PC-3 (cell line): ENCODE results near the gene PHRF1. TPM values are rescaled to one million over a fixed set of nuclear protein-coding genes. Genes with fewer than 3 reads are reported as not detected.
"Not testable (repeated sequence)": the region's sequence is repeated elsewhere in the genome, so short reads cannot be mapped to it uniquely, and the experiment has no call there.

Experiments
- ATAC-seq: fragments of 200-7000 bp; cut with Tn5 transposase; 2 replicates; pipeline ENCODE4 v1.9.1; 2020; ENCODE audit warnings: mild to moderate bottlenecking, moderate library complexity
- BruUV-seq: library from RNA; stranded (reverse); fragments of 400-500 nt; replicated peaks from 2 replicates; lab custom pipeline; 2021; lab: Mats Ljungman, UMichigan
- CTCF ChIA-PET: fragments of 300-600 bp; sonication (Branson Sonifier 250); formaldehyde crosslinking; loops from one replicate; lab custom pipeline; 2022; ENCODE audit warnings: antibody characterized with exemption; lab: Charles Lee
- POLR2A ChIA-PET: fragments of 300-600 bp; sonication (Branson Sonifier 250); formaldehyde crosslinking; loops from one replicate; lab custom pipeline; 2022; ENCODE audit warnings: antibody characterized with exemption; ENCODE audit not compliant: unreplicated experiment; lab: Charles Lee
- DNase-seq: peaks from one replicate; pipeline ENCODE4 v3.0.0-alpha.2; 2015
- H2AFZ ChIP-seq: fragments of 300-600 bp; sonication (generic); 2 replicates; pipeline ENCODE4 v1.6.0; 2016; ENCODE audit warnings: antibody characterized with exemption, low read length
- H3F3A ChIP-seq: fragments of 300-600 bp; sonication (generic); one replicate; pipeline ENCODE4 v1.6.0; 2017; ENCODE audit warnings: antibody characterized with exemption, low read length, control low read depth, mild to moderate bottlenecking; ENCODE audit not compliant: unreplicated experiment
- H3K27ac ChIP-seq: fragments of 300-600 bp; sonication (generic); 2 replicates; pipeline ENCODE4 v1.5.1; 2016; ENCODE audit warnings: mild to moderate bottlenecking, low read length
- H3K27me3 ChIP-seq: fragments of 300-600 bp; sonication (generic); 2 replicates; pipeline ENCODE4 v1.6.1; 2016; ENCODE audit warnings: low read length, mixed read lengths
- H3K36me3 ChIP-seq: fragments of 300-600 bp; sonication (generic); 2 replicates; pipeline ENCODE4 v1.6.1; 2016; ENCODE audit warnings: low read depth, mixed run types, low read length, mixed read lengths
- H3K4me1 ChIP-seq: fragments of 300-600 bp; sonication (generic); 2 replicates; pipeline ENCODE4 v1.5.1; 2016; ENCODE audit warnings: low read length; ENCODE audit not compliant: insufficient read depth
- H3K4me2 ChIP-seq: fragments of 300-600 bp; sonication (generic); 2 replicates; pipeline ENCODE4 v1.6.0; 2016; ENCODE audit warnings: low read length
- H3K4me3 ChIP-seq: fragments of 300-600 bp; sonication (generic); 2 replicates; pipeline ENCODE4 v1.5.1; 2016; ENCODE audit warnings: mild to moderate bottlenecking, low read length, mixed read lengths
- H3K79me2 ChIP-seq: fragments of 300-600 bp; sonication (generic); 2 replicates; pipeline ENCODE4 v1.6.1; 2017; ENCODE audit warnings: low read length, mixed read lengths
- H3K9ac ChIP-seq: fragments of 300-600 bp; sonication (generic); 2 replicates; pipeline ENCODE4 v1.6.0; 2016; ENCODE audit warnings: mild to moderate bottlenecking, low read length
- H3K9me2 ChIP-seq: fragments of 300-600 bp; sonication (generic); replicated peaks from 2 replicates; pipeline ENCODE4 v1.6.1; 2016; ENCODE audit warnings: mixed run types, low read length, mixed read lengths
- H3K9me3 ChIP-seq: fragments of 300-600 bp; sonication (generic); 2 replicates; pipeline ENCODE4 v1.6.1; 2016; ENCODE audit warnings: low read length, mixed read lengths
- H4K20me1 ChIP-seq: fragments of 300-600 bp; sonication (generic); 2 replicates; pipeline ENCODE4 v1.6.1; 2016; ENCODE audit warnings: low read length, mixed read lengths
- CTCF ChIP-seq: fragments of 300-600 bp; sonication (generic); conservative IDR thresholded peaks from 2 replicates; pipeline ENCODE4 v1.5.1; 2017; ENCODE audit warnings: antibody characterized with exemption, low read depth, mild to moderate bottlenecking, low read length
- EZH2 ChIP-seq: fragments of 300-600 bp; sonication (generic); IDR thresholded peaks from one replicate; pipeline ENCODE4 v1.6.1; 2017; ENCODE audit warnings: antibody characterized with exemption, mild to moderate bottlenecking, low read length; ENCODE audit not compliant: unreplicated experiment
- EZH2phosphoT487 ChIP-seq: fragments of 300-600 bp; sonication (generic); IDR thresholded peaks from 2 replicates; pipeline ENCODE4 v1.6.1; 2018; ENCODE audit warnings: mild to moderate bottlenecking, antibody characterized with exemption, low read length, borderline replicate concordance
- intact Hi-C: fragments of 100-400 bp; cut with micrococcal nuclease; formaldehyde crosslinking; loops from 2 replicates; pipeline ENCODE4 v1.9.0; 2023
- total RNA-seq: library from RNA; depleted of rRNA; stranded (reverse); fragments of >200 nt; gene quantifications from 2 replicates; pipeline ENCODE4 v1.2.3, GENCODE V29; 2014

The PHRF1 gene
- total RNA-seq, 1 experiment from 2014 or later = 41.4 TPM

DNA sequence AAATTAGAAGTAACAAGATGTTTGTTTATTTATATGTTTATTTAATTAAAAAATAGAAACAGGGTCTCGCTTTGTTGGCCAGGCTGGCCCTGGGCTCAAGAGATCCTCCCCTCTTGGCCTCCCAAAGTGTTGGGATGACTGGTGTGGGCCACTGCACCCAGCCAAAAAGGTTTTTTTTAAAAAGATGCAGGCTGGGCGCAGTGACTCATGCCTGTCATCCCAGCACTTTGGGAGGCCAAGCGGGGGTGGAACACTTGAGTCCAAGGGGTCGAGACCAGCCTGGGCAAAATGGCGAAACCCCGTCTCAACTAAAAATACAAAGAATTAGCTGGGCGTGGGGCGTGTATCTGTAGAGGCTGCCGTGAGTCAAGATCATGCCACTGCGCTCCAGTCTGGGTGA lies 74.2 kb downstream of the PHRF1 start:
- H3K9me2 ChIP-seq = no peaks in the 10 kb centered on the region
- no peak overlapping the region for H3K4me2 ChIP-seq
- H3K4me1 ChIP-seq = no peaks in the 10 kb centered on the region
- intact Hi-C loops = no loop called here
- H3K9me3 ChIP-seq = no peaks in the 10 kb centered on the region
- H3K9ac ChIP-seq = no peak overlapping the region
- no peak for TF ChIP-seq EZH2
- TF ChIP-seq EZH2phosphoT487 = no peak
- no peaks in the 10 kb centered on the region for H3K79me2 ChIP-seq
- no peaks in the 10 kb centered on the region for H3K36me3 ChIP-seq
- ChIA-PET CTCF (no interaction called here), POLR2A (no interaction called here)
- no TSS peak for BruUV-seq
- DNase-seq (no peak), ATAC-seq (no peak)
- H3K27ac ChIP-seq = no peak overlapping the region
- H3F3A ChIP-seq = no peaks in the 10 kb centered on the region
- H2AFZ ChIP-seq = no peak overlapping the region
- no peak overlapping the region for H3K4me3 ChIP-seq
- no peaks in the 10 kb centered on the region for H3K27me3 ChIP-seq
- H4K20me1 ChIP-seq = no peaks in the 10 kb centered on the region

GRCh38 chr11:653136-653535 lies 76.9 kb downstream of the PHRF1 start:
- H3K27ac ChIP-seq, CTCF ChIA-PET, H3F3A ChIP-seq, H3K79me2 ChIP-seq, BruUV-seq, H3K9me3 ChIP-seq, ATAC-seq, H3K27me3 ChIP-seq, H2AFZ ChIP-seq, H3K4me1 ChIP-seq, intact Hi-C loops, H3K9ac ChIP-seq, POLR2A ChIA-PET, H3K4me2 ChIP-seq, H4K20me1 ChIP-seq, DNase-seq, H3K4me3 ChIP-seq, H3K9me2 ChIP-seq, H3K36me3 ChIP-seq: not testable (repeated sequence)

DNA sequence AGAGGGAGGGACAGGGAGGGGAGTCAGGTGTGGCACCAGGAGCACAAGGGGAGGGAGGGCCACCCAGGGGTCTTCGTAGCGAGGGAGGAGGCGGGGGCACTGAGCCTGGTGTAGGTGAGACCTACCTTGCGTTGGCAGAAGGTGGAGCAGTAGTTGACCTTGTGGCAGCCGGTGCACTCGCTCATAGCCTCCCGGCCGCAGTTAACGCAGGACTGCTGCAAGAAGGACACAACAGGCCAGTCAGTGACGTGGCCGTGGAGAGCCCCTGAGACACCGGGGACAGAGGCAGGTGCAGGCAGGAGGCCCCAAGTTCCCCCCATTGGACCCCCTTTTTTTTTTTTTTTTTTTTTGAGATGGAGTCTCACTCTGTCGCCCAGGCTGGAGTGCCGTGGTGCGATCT lies 77.6 kb downstream of the PHRF1 start:
- Histone ChIP-seq H4K20me1 (no peaks in the 10 kb centered on the region), H3K9ac (no peak overlapping the region), H3F3A (no peaks in the 10 kb centered on the region), H3K79me2 (no peaks in the 10 kb centered on the region), H3K9me3 (no peaks in the 10 kb centered on the region), H2AFZ (no peak overlapping the region), H3K4me2 (no peak overlapping the region), H3K36me3 (no peaks in the 10 kb centered on the region), H3K9me2 (no peaks in the 10 kb centered on the region), H3K4me1 (no peaks in the 10 kb centered on the region), H3K27me3 (no peaks in the 10 kb centered on the region), H3K27ac (no peak overlapping the region), H3K4me3 (no peak overlapping the region)
- CTCF ChIA-PET = no interaction called here
- no peak for TF ChIP-seq EZH2phosphoT487
- no peak for TF ChIP-seq EZH2
- TF ChIP-seq CTCF = no peak
- POLR2A ChIA-PET = no interaction called here
- no TSS peak for BruUV-seq
- intact Hi-C loops = no loop called here
- DNase-seq (no peak), ATAC-seq (no peak)

DNA sequence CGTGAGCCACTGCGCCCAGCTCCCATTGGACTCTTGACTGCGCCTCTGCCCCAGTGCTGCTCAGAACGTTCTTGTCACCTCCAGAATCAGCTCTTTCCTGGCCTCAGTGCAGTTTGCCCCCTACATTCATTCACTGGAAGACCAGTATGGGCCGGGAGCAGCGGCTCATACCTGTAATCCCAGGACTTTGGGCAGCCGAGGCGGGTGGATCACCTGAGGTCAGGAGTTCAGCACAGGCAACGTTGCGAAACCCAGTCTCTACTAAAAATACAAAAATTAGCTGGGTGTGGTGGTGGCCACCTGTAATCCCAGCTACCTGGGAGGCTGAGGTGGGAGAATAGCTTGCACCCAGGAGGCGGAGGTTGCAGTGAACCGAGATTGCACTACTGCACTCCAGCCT lies 78.2 kb downstream of the PHRF1 start:
- H3K9me2 ChIP-seq, CTCF ChIA-PET, H2AFZ ChIP-seq, H3K79me2 ChIP-seq, DNase-seq, H4K20me1 ChIP-seq, BruUV-seq, H3K9me3 ChIP-seq, H3K27me3 ChIP-seq, H3K36me3 ChIP-seq, H3K4me2 ChIP-seq, H3K4me3 ChIP-seq, intact Hi-C loops, ATAC-seq, H3K27ac ChIP-seq, H3K9ac ChIP-seq, H3F3A ChIP-seq, H3K4me1 ChIP-seq, POLR2A ChIA-PET: not testable (repeated sequence)
